Right cardiac atrium (tissue), 5 donors: ENCODE measurements around the gene RTL5. TPM values are rescaled to one million over a fixed set of nuclear protein-coding genes. Genes with fewer than 3 reads are reported as not detected.

Experiments used
- polyA plus RNA-seq: library from polyadenylated mRNA; stranded (reverse); fragments of 200-250 nt; gene quantifications from one replicate; pipeline ENCODE4 v1.2.3, GENCODE V29; 2013
- total RNA-seq, 4 donors: library from RNA; stranded (reverse); fragmentation: NEBNext Ultra II Directional; extraction: Animal tissue kit (Norgen Biotek cat#: 25700); gene quantifications; one replicate each; pipeline ENCODE4 v1.2.1, GENCODE V29; 2021
- donor health status: healthy with polysubstance abuse.
- donor health status: DM: no; HTN: yes; CAD: no.
- donor health status: DM: no; HTN: no; CAD: no.
- donor health status: DM: no; HTN: yes; CAD: no; lungs with severe emphysema.
- donor health status: DM: yes; HTN: yes; CAD: no.

Gene RTL5
- total and polyA plus RNA-seq, 5 donors, result 2.7 to 5.7 (median 3.7) TPM

Other genes with a start within 250 kb of the RTL5 start
- 1 to 10 TPM; 4.5 to 9.2 (median 7.4) TPM for gene NHSL2, start 221.1 kb downstream of the RTL5 start, total RNA-seq
- 2.4 TPM for gene NHSL2, start 221.1 kb downstream of the RTL5 start, polyA plus RNA-seq
- gene PIN4, start 49.8 kb upstream of the RTL5 start, total RNA-seq, result 10 to 100 TPM in 3 of 4 donors, 1 to 10 TPM in 1; 8.9 to 13.2 (median 10.5) TPM
- 22.4 TPM for gene PIN4, start 49.8 kb upstream of the RTL5 start, polyA plus RNA-seq
- gene ERCC6L, start 107.1 kb upstream of the RTL5 start, total RNA-seq, result under 1 TPM; 0.06 to 0.11 (median 0.10) TPM
- gene ERCC6L, start 107.1 kb upstream of the RTL5 start, polyA plus RNA-seq, result not detected
- gene RPS4X, start 145.3 kb upstream of the RTL5 start, total RNA-seq, result 100 to 1,000 TPM; 433 to 519 (median 494) TPM
- 480 TPM for gene RPS4X, start 145.3 kb upstream of the RTL5 start, polyA plus RNA-seq
- gene CITED1, start 174.0 kb upstream of the RTL5 start, total RNA-seq, result under 1 TPM in 1 of 4 donors, not detected in 3; 0.74 TPM
- gene CITED1, start 174.0 kb upstream of the RTL5 start, polyA plus RNA-seq, result 0.36 TPM